HG03280 (cell line): ENCODE results near the gene NUFIP1.

Experiments
- ATAC-seq: cut with Tn5 transposase; IDR thresholded peaks from one replicate; pipeline ENCODE4 v1.9.1; 2021; ENCODE audit warnings: mild to moderate bottlenecking, moderate library complexity; ENCODE audit not compliant: unreplicated experiment

Gene NUFIP1

GRCh38 chr13:44894001-44894770 is 95.1 kb downstream of the NUFIP1 start:
- ATAC-seq, result no peak
